ENCODE results near the gene FAM174C.
"Not testable (repeated sequence)": the region's sequence is repeated elsewhere in the genome, so short reads cannot be mapped to it uniquely, and the experiment has no call there.

FAM174C gene

DNA sequence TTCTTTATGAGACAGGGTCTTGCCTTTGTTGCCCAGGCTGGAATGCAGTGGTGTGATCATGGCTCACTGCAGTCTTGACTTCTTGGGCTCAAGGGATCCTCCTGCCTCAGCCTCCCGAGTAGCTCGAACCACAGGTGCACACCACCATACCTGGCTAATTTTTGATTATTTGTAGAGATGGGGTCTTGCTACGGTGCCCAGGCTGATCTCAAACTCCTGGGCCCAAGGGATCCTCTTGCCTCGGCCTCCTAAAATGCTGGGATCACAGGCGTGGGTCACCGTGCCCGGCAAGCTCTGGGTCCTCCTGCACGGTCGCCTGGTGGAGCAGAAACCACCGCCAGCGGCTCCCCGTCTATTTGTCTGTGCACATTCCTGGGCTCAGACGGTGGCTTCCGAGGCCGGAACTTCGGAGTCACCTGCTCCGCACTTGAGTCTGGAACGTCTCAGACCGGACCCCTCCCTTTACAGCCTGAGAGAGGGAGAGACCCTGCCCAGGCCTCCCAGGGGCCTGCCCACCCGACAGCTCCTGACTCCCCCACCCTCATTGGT is 32.5 kb downstream of the FAM174C start:
- no peak for DNase-seq

DNA sequence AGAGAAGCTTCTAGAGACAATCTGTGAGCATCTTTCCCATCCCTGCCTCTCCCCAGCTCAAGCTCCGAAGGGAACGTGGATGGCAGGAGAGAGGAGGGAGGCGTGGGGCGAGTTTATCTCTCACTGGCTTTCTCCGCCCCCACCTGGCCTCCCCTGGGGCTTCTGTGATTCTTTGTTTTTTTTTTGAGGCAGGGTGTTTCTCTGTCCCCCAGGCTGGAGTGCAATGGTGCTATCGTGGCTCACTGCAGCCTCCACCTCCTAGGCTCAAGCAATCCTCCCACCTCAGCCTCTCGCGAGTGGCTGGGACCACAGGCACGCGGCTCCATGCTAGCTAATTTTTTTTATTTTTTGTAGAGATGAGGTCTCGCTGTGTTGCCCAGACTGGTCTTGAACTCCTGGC is 33.4 kb downstream of the FAM174C start:
- no peak for DNase-seq

DNA sequence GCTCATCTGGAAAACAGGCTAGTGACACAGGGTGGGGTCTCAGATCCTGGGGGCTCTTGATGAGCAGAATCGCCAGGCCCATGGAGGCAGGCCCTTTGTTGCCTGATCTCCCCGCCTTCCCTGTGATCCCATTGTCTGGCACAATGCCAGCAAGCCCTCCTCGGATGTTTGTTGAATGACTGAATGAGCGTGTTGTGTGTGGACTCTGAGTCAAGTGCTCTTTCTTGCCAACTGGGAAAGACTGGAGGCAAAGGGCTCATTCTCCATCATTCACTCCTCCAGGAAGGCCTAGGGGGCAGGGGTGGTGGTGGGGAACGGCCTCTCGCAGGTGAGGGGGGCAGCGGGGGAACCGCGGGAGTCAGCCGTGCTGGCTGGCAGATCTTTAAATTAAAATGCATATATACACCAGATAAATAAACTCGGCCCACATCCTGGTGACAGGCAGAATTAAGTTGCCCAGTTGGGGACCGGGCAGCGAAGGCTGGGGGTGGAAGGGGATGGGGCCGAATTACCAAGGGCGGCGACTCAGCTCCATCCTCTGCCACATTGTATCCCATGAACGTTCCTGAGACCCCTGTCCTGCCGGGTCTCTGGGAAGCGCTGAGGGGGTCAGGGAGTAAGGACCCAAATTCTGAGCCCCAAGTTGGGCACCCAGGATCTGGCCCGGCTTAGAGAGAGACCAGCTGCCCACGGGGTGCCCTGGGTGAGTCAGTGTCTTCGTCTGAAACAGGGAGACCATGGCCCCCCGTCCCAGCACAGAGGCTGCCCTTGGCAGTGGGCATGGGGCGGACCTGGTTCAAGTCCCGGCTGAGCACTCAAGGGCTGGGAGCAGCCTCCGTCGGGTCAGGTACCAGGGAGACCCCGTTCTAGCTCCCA is 34.9 kb downstream of the FAM174C start:
- no peak for DNase-seq

DNA sequence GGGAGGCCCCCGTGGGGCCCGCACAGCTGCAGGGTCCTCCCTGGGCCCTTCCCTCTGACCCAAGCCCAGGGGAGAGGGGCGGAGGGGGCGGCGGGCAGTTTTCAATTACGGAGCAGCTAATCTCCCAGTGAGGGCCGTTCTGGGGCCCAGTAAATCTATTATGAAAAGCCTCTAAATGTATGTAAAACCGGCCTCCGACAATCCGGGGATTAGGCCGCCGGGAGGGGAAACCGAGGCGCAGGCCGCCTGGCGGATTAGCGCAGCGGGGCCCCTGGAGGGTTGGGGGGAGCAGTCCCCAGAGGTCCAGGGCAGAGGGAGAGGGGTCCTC is 35.5 kb downstream of the FAM174C start:
- no peak for DNase-seq

DNA sequence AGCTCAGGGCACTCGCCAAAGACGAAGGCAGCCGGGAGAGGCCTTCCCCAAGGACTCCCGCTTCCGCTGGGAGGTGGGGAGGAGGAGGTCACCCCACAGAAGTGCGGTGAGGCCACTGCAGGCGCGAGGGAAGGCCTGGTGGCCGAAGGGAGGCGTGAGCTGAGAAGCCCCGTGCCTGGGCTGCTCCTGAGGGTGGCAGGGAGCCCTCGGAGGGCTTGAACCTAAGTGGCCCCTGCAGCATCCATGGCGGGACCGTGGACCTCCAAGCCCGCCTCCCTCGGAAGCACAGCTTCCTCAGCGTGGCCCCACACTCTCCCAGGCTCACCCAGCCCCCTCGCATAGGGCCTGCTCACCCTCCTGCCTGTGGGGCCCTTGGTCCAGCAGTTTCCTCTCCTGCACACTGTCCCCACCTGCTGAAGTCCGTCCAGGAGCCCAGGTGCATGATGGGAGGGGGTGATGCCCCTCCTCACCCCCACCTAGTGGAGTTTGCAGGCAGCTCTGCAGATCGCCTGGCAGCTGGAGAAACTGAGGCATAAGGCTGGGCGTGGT is 36.3 kb downstream of the FAM174C start:
- no peak for DNase-seq

DNA sequence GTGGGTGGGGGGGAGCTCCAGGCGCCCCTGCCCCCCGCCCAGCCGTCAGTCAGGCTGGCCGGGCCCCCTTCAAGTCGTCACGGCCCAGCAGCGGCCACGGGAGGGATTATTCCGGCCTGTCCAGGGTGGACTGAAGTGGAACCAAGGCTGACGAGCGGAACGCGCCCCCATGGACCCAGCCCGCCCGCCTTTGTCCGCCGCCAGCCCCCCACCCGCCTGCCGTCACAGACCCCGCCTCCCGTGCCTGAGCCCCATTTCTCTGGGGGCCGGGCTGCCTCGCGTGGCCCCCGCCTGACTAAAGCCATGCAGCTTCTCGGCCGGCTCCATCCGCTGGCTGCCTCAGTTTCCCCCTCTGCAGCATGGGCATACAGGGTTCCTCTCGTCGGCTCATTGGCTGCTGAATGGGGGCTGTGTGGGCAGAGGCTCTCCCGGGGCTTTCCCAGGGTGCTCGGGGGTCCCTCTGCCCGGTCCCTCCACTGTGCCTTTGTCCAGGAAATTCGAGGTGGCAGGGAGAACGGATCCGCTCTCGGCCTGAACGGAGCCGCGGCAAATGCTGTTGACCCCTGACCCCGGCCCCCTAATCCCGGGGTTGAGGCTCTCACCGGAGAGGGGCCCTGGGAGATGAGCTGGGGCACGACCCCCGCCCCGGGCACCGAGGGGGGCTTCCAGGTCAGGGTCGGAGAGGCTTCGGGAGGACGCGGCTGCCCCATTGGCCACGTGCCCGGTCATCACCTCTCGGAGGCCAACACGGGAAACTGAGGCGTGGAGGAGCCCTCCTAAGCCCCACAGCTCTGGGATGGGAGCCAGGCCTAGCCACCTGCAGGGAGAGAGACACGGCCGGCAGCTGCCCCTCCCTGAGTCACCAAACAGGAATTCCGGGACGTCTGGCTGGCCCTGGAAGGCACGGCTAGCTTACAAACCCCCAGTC is 37.7 kb downstream of the FAM174C start:
- no peak for DNase-seq

DNA sequence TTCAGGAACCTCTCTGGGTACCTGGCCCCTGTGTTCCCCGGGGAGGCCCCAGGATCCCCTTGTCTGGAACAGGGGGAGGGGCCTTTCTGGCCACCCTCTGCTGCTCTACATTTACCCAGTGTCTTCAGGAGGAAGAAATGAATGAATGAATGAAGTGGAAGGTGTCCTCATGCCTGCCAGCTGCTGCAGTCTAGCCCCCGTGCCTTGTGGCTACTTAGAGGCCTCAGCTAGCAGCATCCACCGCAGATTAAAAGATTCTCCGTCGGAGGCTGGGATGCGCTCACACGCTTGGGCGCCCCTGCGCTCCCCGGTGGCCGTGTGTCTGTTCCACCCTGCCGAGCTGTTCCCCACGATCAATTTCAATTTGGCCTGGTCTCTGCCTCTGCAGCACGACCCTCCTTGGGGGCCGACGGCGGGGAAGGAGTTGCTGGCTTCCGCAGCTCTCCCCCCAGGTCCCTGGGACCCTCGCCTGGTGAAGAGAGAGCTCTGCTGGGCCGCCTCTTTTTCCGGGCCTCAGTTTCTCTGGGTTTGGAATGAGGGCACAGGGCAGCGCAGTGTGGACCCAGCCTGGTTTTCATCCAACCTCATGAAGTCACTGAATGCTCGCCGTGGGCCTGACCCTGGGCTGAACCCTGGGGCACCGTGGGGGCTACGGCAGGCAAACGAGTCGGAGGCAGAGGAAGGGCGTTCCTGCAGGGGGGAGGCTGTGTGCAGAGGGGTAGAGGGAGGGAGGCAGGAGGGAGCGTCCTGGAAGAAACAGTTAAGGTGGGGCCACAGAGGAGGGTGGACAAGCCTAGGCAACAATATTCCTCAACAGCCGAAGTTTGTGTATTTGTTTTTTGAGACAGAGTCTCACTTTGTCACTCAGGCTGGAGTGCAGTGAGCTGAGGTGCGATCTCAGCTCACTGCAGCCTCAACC is 38.6 kb downstream of the FAM174C start:
- no peak for DNase-seq

DNA sequence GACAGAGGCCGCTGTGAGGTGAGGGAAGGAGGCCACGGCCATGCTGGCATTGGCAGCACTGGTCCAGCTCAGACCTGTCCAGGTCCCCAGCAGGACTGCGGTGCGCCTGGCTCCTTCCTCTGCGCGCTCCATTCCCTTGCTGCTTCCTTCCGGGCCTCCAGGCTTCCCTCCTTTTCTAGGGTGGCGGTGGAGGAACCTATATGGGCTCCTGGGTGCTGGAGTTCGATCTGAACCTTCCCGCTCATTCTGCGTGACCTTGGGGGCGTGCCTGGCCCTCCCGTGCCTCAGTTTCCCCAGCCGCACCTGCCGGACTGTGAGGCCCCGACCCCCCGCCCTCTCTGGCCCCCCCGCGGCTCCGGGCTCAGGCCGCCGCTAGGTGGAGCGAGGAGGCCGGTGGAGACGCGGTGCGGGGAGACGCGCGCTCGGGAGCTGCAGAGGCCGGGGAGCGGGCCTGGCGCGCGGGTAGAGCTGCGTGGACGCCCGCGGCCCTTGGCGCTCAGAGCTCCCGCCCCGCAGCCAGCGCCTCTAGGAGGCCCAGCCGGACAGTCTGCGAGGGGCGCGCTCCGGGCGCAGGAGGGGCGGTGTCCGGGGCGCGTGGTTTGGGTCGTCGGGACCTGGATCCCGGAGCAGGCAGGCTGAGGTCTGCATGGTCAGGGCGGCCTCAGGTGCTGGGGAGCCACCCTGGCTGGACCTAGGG is 40.3 kb downstream of the FAM174C start:
- DNase-seq, result peak; percentile 10 to 43

DNA sequence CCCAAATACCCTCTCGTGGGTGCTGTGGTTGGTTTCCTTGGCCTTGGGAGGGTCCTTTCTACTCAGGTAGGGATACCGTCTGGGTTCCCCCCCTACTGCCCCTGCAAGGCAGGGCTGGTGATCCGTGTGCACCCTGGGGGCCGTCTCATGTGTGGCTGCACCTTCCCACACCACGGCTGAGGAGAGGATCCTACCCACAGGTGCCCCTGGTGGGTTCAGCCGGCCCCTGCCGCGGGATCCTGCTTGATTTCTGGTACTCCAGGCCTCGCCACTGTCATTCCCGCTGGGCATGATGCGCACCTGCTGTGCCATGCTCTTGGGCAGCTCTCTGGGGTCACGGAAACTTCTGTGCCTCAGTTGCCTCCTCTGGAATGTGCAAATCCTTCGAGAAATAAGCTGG is 41.1 kb downstream of the FAM174C start:
- no peak for DNase-seq

DNA sequence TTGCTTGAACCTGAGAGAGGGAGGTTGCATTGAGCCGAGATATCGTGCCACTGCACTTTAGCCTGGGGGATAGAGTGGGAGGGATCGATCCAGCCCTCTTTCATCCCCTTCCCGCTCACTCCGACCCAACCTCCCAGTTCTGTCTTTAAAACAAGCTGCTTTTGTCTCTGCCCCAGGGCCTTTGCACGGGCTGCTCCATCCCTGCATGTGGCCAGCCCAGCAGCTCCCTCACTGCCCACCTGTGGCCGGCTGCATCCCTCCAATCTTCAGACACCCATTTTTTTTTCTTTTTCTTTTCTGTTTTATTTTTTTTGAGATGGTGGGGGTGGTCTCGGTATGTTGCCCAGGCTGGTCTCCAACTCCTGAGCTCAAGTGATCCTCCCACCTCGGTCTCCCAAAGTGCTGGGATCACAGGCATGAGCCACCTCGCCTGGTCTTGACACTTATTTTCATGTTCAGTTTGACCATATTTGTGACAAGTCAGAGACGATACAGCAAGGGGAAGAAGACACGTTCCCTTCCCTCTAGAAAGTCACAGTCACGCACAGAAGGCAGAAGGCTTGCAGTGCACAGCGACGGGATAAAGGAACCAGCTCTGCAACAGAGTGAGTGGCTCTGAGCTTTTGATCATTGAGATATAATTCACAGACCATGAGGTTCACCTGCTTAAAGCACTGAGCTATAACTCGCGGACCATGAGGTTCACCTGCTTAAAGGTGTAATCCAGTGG is 42.1 kb downstream of the FAM174C start:
- DNase-seq, result no peak

DNA sequence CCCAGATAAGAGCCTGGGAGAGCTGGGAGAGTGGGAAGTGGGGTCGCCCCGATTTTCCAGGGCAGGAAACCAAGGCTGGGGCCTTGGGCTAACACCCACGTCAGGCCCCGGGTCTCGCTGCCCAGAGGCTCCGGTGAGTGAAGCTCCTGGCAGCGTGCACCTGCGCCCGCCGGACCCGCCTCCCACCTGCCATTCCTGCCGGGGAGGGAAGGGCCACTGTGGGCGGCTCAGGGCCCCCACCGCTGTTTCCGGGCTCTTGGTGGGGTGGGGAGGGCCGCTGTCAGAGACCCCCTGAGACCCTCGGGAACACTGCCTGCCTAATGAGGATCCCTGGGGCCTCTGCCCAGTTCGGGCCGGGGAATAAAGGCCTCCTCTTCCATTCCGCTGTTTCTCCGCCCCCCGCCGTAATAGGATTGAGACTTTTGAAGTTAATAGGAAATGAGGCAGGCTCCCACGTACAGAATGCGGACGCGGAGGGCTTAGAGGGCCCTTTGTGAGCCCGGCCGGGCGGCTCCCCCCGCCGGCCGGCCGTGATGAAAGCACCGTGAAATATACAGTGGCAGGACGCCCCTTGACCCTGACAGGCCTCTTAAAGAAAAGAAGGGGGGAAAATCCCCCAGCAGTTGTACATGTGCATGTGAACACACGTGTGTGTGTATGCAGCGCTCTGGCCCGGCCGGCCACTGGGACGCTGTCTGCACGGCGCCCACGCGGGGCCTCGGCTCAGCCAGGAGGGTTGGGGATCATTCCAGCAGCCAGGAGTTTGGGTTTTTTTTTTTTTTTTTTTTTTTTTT is 43.5 kb downstream of the FAM174C start:
- no peak for DNase-seq

DNA sequence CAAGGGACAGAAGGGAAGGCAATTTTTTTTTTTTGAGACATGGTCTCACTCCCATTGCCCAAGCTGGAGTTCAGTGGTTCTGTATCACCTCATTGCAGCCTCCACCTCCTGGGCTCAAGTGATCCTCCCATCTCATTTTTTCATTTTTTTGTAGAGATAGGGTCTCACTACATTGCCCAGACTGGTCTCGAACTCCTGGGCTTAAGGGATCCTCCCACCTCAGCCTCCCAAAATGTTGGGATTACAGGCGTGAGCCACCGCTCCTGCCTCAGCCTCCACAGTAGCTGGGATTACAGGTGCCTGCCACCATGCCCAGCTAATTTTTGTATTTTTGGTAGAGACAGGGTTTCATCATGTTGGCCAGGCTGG is 44.9 kb downstream of the FAM174C start:
- DNase-seq, result not testable (repeated sequence)

DNA sequence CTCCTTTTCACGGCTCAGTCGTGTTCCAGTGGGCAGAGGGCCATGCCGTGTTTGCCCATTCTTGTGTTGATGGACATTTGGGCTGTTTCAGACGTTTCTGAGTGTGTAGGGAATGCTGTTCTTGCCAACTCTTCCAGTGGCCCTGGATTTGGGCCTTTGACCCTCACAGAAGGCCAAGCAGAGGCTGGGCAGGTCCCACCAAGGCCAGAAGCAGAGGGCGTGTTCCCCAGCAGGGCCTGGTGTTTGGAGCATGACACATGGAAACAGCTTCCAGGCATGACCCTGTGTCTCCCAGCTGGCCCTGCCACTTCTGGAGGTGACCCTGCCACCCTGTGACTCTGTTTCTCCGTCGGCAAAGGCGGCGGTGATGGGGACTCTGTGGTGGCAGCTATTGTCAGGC is 46.2 kb downstream of the FAM174C start:
- DNase-seq, result no peak

DNA sequence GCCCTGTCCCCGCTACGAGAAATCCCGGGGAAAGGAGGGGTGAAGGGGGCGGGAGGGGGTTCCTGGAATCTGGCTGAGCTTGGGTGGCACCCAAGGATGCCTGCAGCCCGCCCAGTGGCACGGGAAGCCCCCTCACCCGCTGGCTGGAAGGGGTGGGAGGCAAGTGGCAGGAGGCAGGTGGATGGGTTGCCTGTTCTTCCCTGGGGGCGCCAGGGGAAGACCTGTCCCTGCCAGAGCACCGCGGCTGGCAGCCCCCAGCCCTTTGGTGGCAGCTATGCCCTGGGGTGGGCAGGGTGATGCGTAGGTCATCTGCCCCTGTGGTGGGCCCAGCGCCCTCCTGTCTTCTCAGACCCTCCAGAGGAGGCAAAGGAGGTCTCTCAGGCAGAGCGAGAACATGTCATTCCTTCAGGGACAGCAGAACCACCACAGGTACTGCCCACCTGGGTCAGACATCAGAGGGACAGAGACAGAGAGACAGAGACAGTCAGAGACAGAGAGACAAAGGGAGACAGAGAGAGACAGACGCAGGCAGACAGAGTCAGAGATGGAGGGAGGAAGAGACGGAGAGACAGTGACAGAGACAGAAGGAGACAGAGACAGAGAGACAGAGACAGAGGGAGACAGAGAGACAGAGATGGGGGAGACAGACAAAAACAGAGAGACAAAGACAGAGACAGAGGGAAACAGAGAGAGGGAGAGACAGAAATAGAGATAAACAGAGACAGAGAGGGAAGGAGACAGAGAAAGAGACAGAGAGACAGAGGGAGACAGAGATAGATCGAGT is 47.1 kb downstream of the FAM174C start:
- no peak for DNase-seq

DNA sequence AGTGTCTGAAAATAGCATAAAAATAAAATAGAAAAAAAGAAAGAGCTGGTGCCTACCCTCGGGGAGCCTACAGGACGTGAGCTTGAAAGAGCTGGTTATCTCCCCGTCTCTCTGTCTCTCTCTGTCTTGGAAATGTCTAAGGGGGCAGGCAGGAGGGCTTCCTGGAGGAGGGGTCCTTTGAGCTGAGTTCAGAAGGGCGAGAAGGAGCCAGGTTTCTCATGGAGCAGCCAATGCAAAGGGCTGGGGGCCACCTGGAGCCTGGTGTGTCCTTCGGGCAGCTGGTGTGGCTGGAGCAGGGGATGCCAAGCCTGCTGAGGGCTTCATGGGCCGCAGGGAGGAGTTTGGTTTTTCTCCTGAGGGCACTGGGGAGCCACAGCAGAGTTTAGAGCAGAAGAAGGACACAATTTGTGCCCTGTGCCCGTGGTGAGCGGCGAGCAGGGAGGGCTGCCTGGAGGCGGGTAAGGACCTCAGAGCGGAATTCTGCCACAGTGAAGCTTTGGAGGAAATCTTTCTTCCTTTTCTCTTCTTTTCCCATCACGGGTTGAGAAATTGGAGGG is 49.0 kb downstream of the FAM174C start:
- no peak for DNase-seq

DNA sequence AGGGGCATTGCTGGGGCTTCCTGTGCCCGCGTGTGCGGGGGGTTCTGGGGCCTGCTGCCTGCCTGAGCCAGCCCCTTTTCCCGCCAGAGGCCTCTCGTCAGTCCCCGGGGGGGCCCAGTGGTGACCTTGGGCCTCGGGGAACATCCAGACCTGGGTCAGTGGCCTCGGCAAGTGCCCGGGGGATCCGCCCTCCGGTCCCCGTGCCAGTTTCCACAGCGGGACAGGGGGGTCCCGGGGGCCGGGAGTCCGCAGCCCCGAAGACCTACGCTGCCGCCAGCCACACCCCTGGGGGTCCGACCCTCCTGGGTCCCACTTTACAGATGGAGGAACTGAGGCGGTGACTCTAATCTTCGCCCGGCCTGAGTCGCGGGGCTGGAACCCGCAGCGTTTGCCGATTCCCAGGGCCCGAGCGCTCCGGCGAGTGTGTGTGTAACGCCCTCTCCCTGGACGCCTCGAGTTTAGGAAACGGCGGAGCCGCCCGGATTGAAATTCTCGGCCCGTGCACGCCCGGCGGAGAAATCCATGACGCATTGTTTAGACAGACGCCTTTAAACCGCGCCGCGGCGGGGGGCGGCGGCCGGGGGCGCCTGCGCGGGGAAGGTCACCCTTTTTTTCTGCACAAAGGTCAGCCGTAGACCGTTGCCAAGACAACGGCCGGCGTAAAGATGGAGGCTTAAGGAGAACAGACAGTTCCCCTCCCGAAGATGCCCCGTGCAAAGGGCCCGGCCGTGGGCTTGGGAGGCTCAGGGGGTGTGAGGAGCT is 49.7 kb downstream of the FAM174C start:
- DNase-seq, result peak; percentile 5 to 11

DNA sequence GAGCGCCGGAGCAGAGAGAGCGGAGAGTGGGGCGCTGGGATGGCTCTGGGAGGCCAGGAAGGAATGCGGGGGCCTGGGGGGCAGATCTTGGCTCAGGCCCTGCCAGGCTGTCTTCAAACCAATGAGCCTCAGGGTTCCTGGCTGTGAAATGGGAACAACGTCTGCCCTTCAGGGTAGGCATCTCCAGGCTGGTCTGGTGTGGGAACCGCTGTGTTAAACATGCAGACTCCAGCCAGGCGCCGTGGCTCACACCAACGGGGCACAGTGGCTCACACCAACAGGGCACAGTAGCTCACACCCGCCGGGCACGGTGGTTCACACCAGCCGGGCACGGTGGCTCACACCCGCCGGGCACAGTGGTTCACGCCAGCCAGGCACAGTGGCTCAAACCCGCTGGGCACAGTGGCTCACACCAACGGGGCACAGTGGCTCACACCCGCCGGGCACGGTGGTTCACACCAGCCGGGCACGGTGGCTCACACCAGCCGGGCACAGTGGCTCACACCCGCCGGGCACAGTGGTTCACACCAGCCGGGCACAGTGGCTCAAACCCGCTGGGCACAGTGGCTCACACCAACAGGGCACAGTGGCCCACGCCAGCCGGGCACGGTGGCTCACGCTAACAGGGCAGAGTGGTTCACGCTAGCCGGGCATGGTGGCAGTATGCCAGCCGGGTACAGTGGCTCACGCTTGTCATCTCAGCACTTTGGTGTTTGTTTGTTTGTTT is 50.4 kb downstream of the FAM174C start:
- no peak for DNase-seq
